ENCODE results near the gene DCLK1.
"Not testable (repeated sequence)": the region's sequence is repeated elsewhere in the genome, so short reads cannot be mapped to it uniquely, and the experiment has no call there.

The DCLK1 gene

DNA sequence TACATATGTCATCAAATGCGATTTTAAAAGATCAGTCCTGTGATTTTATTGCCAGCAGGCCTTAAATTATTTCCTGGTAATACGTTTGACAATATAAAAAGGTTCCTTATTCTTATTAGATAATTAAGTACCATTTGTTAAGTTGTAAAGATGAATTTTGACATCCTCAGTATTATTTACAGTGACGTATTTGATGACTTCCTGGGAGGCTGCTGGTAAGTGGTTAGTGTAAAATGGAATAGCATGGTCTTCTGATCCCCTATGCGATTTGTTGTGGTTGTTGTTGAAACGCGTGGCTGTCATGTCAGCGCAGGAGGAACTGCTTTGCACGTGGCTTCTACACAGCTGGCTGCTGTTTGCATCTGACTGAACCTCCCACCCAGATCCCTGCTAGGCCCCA lies 99.7 kb downstream of the DCLK1 start:
- DNase-seq, result no peak

DNA sequence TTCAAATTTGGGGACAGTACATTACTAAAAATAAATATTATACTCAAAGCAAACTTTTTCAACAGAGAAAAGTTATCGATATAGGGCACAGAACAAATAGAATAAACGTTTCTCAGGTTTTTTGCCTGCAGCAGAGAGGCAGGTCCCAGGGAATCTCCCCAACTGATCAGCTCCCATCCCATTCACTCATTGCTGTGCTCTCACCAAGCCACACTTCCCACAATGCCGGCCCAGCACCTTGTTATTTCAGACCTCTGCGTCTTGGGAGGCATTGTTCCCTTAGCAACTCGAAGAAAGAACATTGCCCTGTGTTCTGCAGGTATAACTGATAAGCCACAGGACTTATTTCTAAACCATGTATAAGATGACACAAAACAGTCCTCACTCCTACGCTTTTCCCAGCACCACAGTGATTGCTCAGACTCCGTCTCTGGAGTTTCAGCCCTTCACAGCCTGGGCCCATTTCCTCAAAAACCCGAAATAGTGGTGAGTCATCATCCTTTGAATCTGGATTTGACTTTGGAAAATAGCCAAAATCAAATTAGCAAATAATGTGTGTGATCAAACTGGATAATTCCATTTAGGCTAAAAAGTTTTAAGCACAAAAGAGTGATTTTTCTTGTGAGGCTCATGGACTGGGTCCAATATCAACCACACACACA lies 100.4 kb downstream of the DCLK1 start:
- DNase-seq, result no peak

DNA sequence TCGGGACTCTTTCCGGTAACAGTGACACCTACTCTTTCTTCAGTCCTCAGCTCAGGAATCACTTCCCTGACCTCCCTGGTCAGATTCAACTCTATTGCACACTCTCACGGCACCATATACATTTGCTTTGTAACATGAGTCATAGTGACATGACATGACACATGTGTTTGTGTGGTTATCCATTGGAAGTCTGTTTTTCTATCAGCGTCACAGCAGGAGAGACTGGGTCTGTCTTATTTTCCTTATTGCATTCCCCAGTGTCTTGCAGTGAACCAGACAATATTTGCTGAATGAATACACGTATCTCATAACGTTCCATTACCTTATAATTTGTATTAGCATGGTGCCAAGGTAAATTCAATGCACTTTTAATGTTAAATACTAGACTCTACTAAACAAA lies 102.0 kb downstream of the DCLK1 start:
- DNase-seq, result no peak

DNA sequence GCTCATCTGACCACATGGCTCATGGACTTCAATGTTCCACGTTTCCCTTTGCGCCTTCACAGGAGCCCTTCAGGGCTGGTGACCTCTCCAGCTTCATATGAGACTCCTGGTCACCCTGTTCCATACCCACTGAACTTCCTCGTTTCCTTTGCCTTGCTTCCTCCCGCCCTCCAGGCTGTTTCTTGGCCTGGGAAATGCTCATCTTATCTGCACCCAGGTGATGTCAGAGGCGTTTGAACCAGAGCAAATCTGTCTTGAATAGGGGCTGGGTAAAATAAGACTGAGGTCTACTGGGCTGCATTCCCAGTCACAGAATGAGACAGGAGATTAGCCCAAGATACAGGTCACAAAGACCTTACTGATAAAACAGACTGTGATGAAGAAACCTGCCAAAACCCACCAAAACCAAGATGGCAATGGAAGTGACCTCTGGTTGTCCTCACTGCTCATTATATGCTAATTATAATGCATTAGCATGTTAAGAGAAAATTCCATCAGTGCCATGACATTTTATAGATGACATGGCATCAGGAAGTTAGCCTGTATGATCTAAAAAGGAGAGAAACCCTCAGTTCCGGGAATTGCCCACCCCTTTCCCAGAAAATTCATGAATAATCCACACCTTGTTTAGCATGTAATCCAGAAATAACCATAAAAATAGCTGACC lies 102.7 kb downstream of the DCLK1 start:
- DNase-seq, result no peak

DNA sequence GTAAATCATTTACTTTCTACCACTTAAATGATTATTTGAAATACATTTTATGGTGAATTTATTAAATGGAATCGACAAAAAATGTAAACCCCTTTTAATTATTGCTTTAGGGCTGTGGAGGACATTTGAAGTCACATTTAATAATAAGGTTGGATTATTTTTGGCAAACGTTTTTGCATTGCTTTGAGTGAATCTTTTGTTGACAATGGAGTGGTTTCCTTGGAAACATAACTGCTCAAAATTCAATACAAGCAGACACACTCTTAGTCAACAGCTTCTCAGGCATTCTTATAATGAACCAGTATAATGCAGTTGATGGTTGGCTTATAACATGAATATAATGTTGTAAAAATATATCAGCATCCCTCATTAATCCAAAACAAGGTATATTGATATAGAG lies 104.7 kb downstream of the DCLK1 start:
- DNase-seq, result no peak

DNA sequence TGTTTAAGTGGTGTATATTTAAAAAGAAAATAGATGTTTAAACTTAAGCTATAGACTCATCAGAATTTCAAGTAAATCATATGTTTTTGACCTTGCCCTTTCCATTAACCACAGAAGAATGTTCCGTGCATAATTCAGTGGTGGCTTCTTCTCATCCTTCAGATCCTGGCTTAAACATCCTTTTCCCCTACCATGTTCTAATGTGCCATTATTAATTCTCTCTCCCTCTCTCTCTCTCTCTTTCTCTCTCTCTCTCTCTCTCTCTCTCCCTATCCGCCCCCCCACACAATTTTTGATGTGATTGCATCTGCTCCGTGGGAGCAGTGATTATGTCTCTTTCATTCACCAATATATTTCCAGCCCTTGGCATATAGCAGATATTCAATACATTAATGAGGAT lies 116.4 kb downstream of the DCLK1 start:
- DNase-seq, result no peak

DNA sequence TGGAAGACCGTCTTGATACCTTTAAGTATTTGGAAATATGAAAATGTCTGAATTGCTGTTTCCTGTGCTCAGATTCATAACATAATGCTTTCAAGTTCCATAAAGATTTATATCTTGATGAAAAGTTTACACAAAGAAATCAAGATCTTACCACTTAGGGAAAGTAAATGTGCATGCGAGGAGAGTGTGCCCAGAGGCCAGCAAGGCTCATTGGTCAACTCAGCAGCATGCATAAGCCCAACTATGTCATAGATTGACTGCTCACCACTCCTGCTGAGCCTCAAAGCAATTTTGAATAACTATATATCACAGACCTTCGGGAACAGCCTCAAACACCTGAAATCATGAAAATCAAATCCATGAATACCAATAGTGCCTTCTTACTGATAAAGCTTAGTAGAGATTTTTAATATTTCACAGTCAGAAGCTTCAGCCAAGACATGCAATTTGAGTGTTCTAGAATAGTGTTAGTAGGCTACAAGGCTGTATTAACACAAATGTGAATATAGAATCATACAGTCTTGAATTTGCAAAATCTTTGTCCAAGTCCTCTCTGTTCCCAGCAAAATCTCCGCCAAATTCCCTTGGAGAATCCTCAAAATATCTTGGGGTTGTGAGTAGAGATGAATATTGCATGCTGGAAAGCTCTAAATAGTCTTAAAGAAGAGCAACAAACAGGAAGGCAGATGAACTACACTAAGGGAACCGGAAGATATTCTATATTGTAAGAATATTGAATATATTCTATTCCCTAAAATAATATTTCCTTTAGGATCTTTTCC lies 124.1 kb downstream of the DCLK1 start:
- no peak for DNase-seq

DNA sequence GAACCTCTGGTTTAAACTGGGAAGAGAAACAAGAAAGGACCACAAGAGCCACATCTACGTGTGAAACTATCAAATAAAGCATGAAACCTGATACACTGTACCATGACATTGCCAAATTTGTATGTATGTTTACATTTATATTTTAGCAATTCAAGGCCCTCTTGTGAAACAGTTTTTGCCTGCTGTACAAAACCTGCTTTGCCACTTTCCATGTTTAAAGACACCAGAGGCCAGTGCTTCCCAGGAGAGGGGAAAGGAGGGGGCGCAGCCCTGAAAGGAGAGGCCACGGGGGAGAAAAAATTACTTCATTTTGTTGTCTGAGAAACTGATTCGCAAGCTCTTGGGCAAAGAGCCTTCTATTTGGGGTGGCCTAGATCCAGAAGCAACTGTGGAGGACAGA lies 124.8 kb downstream of the DCLK1 start:
- DNase-seq, result no peak

DNA sequence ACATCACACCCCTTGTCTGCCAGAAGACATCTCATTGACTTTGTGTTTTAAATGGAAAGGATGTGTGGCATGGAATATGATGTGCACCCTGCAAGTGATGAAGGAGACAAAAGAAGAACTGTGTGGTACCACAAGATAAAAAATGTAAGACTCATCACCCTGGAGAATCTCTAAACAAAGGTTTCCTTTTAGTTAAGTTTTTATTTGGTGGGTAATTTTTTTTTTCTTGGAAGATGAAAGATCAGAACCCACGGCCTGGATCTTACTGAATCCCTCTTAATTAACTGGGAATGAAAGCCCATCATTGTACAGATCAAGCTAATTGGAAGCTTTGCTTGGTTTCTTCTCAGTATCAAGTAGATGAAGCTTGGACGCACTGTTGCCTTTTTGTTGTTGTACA lies 129.6 kb downstream of the DCLK1 start:
- DNase-seq, result no peak

DNA sequence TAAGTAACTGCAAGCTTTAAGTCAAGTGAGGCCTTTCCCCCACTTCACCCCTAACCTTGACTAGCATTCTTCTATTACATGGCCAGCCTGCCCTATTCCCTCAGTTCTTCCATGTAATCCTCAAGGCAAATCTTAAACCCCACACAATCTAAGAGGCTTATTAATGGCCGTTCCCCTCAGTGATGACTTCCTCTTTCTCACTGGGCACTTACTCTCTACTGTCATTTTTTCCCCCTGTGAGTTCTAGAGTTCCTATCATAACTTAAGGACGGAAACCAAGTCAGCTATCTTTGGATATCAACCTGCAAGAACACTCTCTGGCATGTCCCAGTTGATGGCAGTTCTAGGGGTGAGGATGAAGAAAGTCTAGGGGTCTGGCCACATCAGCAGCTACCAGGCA lies 131.2 kb downstream of the DCLK1 start:
- DNase-seq, result no peak

DNA sequence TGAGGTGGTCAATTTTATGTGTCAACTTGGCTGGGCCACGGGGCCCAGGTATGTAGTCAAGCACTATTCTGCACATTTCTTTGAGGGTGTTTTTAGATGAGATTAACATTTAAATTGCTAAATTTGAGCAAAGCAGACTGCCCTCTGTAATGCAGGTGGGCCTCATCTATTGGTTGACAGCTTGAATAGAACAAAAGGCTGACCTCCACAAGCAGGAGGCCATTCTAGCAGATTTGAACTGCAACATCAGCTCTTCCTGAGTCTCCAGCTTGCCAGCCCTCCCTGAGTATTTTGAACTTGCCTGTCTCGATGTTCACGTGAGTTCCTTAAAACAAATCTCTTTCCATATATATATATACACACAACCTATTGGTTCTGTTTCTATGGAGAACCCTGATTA lies 134.8 kb downstream of the DCLK1 start:
- DNase-seq, result no peak

DNA sequence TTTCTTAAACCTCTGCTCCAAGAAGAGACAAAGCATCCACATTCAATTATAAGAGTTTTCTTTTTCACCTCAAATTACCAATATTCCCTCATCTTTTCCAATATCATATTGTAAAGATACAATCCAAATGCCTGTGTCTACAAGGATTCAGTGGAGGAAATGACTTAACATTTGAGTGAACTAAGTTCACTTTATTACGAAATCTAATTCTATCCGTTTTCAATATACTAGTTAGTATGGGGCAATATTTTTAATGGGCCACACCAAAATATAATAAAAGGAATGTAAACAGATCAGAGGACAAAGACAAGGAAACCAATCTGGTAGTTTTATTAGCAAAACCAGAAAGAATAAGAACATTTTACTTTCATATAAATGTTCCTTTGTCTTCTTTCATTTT lies 136.0 kb downstream of the DCLK1 start:
- DNase-seq, result no peak

DNA sequence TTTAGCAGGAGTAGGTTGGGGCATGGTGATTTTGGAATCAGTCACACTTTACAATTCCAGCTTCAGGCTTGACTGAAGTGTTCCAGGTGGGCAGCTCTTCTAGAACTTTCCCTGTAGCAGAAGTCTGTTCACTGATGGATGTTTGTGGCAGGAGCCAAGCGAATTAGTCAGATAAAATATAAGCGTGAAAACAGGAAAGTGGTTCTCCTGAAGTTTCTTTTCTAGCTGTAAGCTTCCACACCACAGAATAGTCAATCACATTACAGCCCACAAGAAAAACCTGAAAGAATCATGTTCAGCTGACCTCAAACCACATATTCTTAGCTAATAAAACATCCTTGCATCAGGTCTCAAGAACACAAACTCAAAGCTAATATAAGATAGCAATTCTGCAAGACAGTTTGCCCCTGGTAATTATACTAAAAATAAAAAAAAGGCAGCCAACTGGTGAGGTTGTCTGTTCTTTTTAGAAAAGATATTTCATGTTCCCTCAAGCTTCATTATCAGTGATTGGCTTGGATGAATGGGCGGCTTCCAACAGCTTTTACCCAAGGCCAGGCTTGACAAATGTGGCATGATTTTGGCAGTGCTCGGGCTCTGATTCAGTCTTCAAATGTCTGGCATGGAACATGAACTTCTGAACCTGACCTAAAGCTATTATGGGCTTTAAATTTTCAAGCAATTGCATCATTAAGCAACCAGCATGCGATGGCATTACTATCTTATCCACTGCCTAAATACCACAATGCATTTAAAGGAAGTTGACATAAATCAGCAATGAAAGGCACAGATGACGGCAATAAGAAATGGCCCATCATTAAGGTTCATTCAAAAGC lies 136.8 kb downstream of the DCLK1 start:
- no peak for DNase-seq

DNA sequence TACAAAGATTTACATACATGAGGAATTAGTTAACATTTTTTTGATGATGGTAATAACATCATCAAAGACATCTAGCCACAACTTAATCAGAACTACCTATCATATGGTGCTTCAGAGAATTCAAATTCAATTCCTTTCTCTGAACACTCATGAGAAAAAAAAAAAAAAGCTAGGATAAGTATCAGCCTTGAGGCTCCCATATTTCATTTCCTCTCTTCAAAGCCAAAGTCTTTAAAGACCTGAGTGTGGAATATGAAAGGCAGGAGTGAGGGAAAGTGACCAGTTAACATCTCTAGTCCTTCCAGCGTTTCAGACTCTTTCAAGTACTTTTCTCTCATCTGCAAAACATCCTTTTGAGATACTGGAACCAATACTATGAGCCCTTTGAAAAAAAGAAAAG lies 137.5 kb downstream of the DCLK1 start:
- no peak for DNase-seq

DNA sequence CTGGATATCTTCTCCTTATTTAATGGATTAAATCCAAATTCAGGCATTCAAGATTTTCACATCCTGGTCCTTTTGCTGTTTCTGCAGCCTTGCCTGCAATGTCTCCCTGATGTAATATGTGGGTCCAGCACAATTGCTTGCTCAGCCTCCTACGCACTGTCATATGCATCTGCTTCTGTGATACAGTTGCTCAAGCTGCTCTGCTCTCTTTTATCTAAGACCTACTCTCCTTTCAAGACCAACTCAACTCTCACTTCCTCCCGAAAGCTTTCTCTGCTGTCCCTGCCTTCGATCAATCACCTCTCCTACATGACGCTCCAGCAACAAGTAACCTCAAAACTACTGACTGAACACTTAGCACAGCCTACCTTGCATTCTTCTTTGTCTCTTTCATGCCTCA lies 138.2 kb downstream of the DCLK1 start:
- no peak for DNase-seq

DNA sequence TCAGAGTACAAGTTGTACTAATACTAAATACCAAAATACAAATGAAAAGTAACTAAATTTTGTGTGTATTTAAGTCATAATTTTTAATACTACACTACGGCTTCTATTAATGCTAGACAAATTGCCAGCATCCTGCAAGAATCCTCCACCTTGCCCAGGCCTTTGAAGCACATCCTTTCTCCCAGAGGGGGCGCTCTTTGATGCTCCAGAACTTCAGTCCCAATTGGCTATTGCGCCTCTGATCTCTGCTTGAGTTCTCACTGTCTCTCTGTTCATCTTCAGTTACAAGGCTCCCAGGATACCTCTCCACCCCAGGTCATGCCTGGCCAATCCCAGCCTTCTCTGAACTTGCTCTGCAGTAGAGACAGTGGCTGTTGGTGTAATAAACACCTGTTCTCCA lies 141.0 kb downstream of the DCLK1 start:
- DNase-seq, result no peak

DNA sequence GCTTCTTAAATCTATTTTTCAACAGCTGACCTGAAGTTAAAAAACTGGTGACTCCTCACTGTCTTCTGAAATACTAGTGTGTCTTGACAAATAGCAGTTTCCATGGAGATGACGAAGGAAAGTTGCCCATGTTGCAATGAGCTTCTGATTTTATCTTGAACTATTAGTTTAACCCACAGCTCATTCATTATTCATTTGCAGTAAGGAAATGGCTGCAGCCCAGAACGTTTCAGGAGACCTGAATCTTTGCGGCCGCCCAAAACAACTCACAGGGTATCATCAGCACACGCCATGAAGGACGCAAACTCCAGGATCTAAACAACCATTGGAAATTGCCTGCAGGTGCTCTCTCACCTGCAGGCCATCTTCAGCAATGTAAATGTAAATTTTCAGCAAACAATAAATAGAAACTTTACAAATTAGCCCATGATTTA lies 142.5 kb downstream of the DCLK1 start:
- DNase-seq, result no peak

DNA sequence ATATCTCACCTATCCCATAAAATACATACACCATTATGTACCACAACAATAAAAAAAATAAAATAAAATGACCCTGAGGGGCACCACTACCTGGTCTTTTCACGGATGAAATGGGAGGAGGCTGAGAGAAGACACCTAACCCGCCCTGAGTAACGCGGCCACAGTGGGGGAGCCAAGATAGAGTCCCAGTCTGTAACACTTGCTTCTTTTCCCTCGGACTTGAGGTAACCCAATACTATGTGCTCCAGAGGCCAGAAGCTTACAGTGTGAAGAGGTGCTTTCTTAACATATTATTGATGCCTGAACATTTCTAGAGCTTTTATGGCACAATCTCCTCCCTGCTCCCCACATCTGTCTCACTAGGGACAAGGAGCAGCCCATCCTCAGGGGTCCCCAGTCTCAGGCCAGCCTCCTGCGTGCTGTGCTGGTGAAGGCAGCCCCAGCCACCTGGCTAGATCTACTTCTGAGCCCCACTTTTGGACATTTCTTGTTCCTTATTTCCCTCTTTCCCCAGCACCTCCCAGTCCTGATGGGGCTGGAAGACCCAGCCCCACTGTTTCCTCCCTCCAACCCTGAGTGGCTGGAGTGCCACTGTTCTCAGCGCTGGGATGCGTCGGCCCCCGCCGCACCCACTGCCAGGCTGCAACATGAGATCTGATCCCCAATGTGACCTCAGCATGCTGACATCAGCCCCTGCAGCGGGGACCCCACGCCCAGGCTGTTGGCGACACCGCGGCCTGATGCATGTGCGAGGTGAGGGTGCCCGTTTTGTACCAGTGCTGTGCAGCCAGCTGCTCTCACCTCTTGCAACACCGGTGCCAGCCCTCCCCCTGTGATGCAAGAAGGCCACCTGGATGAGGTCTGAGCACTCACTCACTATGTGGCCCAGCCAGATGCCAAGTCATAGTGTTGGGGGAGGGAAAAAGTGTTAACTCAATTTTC lies 143.3 kb downstream of the DCLK1 start:
- DNase-seq, result no peak

DNA sequence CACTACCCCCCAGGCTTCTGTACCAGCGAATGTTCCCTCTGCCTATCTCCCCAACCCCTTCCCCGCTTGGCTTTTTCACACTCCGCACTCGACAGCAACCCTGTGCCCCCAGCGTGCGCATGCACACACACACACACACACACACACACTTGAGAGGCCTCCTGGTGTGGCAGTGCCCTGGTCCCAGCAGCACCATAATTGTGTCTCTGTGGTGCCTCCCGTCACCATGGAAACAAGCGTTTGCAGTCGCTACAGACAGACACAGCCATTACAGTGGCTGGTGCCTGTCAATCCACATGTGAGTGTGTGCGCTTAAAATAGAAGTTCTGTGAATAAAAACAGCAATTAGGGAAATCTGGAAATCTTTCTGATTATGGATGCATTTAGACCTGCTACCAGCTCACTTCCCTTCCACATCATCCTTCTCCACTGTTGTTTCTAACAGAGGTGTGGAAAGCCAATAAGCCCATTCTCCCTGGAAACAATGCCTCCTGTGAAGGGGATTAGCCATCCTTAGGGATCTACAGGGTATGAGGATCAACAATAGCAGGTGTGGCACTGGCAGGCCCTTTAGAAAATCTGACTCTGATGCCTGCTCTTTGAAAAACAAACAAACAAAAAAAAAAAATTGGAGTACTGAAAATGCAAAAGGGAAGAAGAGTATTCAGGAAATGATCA lies 146.3 kb downstream of the DCLK1 start:
- no peak for DNase-seq

DNA sequence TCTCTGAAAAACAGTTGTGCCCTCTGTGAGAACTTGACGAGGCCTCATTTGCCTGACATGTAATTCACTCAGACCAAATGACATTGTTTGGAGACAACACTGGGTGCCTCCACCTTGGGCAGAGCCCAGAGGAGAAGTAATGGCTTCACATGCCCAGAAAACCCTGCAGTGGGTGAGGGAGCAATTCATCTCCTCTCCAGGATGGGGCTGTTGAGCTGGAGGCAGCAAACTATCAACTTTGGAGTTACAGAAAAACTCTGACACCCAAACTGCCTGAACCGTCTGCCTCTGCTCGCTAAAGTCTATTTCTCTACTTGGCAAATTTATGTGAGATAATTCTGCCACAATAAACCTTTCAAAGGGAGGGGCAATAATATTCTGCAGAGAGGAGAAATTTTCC lies 146.9 kb downstream of the DCLK1 start:
- DNase-seq, result no peak

DNA sequence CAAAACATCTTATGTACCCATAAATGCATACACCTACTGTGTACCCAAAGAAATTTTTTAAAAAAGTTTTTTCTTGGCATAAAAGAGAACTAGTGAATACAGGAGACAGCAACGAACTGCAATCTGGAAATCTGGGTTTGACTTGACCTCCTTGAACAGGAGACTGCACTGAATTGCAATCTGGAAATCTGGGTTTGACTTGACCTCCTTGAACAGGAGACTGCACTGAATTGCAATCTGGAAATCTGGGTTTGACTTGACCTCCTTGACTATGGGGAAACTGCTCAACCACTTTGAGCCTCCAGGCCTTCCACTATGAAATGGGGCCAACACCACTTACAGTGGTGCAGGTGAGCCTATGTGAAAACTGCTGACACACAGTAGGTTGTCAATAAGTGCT lies 147.5 kb downstream of the DCLK1 start:
- DNase-seq, result not testable (repeated sequence)

DNA sequence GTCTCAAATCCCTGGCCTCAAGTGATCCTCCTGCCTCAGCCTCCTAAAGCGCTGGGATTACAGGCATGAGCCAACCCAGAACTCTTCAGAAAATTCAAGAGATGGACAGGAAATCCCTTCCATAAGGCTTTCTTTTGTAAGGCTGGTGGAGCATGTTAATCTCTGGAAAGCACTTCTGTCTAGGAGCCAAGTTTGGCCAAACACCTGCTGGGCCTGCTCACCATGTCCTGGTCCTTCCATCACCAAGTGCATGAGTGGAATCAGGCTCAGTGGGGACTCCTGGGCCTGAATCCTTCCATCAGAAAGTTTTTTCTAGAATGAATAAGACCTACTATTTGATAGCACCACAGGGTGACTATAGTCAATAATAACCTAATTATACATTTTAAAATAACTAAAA lies 148.0 kb downstream of the DCLK1 start:
- no peak for DNase-seq

All from activated CD4-positive, CD25-positive, alpha-beta regulatory T cell (primary cell).